Stimulated activated effector memory CD8-positive, alpha-beta T cell treated with anti-CD3 and anti-CD28 coated beads, Interleukin-12 subunit alpha, Interleukin-12 subunit beta, amount 100 ng/mL, for 72 hours (primary cell): ENCODE measurements around the gene C10orf90.

Source experiments
- ATAC-seq: fragments of 150-1000 bp; cut with Tn5 transposase; 2 replicates; pipeline ENCODE4 v1.10.0; 2021
- DNase-seq, 2 donors: peaks; one replicate each; pipeline ENCODE4 v3.0.0; 2021 to 2022; ENCODE audit warnings: low spot score in 2 of 2
- H3K27ac Mint-ChIP-seq: one replicate; pipeline ENCODE4 v1.8.0; 2022; ENCODE audit warnings: mild to moderate bottlenecking, mixed read lengths
- H3K36me3 Mint-ChIP-seq: one replicate; pipeline ENCODE4 v1.8.0; 2022; ENCODE audit warnings: mild to moderate bottlenecking, mixed read lengths
- H3K4me1 Mint-ChIP-seq: one replicate; pipeline ENCODE4 v1.8.0; 2022; ENCODE audit warnings: mixed read lengths
- H3K4me3 Mint-ChIP-seq: one replicate; pipeline ENCODE4 v1.8.0; 2022; ENCODE audit warnings: mild to moderate bottlenecking, mixed read lengths
- H3K9me3 Mint-ChIP-seq: one replicate; pipeline ENCODE4 v1.8.0; 2022; ENCODE audit warnings: mixed read lengths

C10orf90 gene

DNA sequence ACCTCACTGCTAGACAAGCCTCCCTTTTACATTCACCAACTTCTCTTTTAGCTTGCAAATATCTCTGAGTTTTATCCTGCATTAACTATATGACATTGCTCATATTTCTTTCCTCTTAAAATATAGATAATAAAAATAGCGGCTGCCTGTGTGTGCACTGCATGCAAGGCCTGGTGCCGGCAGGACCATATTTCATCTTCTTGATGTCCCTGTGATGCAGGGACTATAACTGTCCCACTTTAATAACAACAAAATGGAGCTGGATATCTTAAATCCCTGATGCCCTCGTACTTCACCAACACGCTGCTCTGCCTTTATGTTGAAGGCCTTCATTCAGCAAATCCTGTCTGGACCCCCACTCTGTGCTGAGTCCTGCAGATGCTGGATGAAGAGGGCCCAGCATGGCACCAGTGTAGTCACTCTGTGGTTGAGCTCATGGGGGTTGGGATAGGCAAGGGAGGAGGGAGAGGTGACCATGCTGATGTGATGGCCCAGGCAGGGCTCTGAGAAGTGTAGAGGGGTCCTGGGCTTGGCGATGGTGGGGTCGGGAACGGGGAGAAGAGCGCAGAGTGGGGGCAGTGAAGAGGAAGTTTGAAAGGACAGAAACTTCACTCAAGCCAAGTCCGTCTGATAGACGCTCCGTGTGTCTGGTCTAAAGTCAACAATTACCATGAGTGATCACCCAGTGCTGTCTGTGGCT, 40.4 kb downstream of the C10orf90 start:
- Mint-ChIP-seq H3K4me1 (peaks cover 5% of the 10 kb centered on the region), H3K27ac (no peak overlapping the region), H3K4me3 (no peak overlapping the region), H3K36me3 (no peaks in the 10 kb centered on the region), H3K9me3 (peaks cover 4% of the 10 kb centered on the region)
- DNase-seq (no peak), ATAC-seq (peak; percentile 13)

DNA sequence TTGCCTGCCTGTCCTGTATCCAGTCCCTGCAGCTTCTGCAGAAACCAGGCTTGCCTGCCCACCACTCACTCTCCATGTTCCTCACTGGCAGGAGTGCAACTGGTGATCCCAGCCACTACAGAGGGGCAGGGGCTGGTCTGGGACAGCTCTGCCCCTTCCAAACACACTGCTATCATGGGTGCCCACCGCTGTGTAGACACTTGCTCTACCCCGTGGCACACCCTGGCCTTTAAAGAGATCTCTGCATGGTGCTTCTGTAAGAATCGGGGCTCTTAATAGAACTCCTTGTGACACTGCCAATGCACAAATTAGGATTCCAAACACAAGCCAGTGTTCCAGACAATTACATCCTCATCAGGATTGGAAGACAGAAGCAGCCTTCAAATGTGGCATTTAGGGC, 41.7 kb downstream of the C10orf90 start:
- ATAC-seq (no peak), DNase-seq (no peak)
- peaks cover 4% of the 10 kb centered on the region for H3K9me3 Mint-ChIP-seq
- no peak overlapping the region for H3K4me3 Mint-ChIP-seq
- peaks cover 5% of the 10 kb centered on the region for H3K4me1 Mint-ChIP-seq
- H3K36me3 Mint-ChIP-seq = no peaks in the 10 kb centered on the region
- no peak overlapping the region for H3K27ac Mint-ChIP-seq

- Mint-ChIP-seq H3K36me3 (no peaks in the 10 kb centered on the region), H3K4me1 (no peaks in the 10 kb centered on the region), H3K4me3 (no peak overlapping the region), H3K27ac (no peak overlapping the region), H3K9me3 (no peaks in the 10 kb centered on the region)
- no peak for ATAC-seq
- DNase-seq = no peak
Observed at GRCh38 chr10:126621846-126622245, 48.6 kb downstream of the C10orf90 start.

DNA sequence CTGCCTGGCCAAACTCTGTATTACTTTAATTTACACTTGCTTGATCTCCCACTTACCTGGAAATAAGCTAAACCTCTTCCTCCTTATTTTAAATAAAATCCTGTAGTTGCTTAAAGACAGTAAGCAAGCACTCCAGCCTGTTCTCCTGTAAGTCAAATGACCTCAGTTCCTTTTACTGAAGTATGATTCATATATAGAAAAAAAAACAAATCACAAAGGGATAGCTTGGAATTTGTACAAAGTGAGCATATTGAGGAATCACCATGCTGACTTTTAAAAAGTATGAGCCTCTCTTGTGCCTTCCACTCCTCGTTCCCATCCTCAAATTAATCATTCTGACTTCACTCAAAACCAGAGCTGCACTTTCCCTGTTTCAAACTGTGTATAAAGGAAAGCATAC, 52.0 kb downstream of the C10orf90 start:
- no peak for ATAC-seq
- no peaks in the 10 kb centered on the region for H3K36me3 Mint-ChIP-seq

DNA sequence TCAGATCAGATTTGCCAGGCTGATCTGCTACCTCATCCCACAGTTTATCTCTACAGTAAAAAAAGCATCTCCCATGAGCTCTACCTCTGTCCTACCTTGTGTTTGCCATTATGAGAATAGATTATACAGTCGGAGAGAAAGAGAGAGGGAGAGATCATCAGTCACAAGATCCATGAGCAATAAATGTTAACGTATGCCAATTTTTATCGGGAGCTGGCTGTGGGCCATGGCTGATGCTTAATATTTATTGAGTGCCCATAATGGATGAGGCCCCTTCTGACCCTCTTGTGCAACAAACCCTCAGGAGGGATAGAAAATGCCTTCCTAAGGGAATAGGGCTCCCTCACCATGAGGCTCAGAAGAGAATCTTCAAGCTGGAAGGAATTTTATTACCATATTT, 52.8 kb downstream of the C10orf90 start:
- no peaks in the 10 kb centered on the region for H3K4me1 Mint-ChIP-seq
- no peak for ATAC-seq
- H3K36me3 Mint-ChIP-seq = no peaks in the 10 kb centered on the region
- no peak for DNase-seq
- no peak overlapping the region for H3K4me3 Mint-ChIP-seq
- no peak overlapping the region for H3K27ac Mint-ChIP-seq
- no peaks in the 10 kb centered on the region for H3K9me3 Mint-ChIP-seq

More for the DNA sequence above, 52.0 kb downstream of the C10orf90 start:
- DNase-seq = no peak
- Mint-ChIP-seq H3K27ac (no peak overlapping the region), H3K4me3 (no peak overlapping the region), H3K4me1 (no peaks in the 10 kb centered on the region), H3K9me3 (no peaks in the 10 kb centered on the region)

- H3K4me3 Mint-ChIP-seq = no peak overlapping the region
- no peak overlapping the region for H3K27ac Mint-ChIP-seq
- no peaks in the 10 kb centered on the region for H3K4me1 Mint-ChIP-seq
- no peaks in the 10 kb centered on the region for H3K36me3 Mint-ChIP-seq
- H3K9me3 Mint-ChIP-seq = no peaks in the 10 kb centered on the region
- ATAC-seq = no peak
- no peak for DNase-seq
Observed at GRCh38 chr10:126617208-126617607, 53.3 kb downstream of the C10orf90 start.

DNA sequence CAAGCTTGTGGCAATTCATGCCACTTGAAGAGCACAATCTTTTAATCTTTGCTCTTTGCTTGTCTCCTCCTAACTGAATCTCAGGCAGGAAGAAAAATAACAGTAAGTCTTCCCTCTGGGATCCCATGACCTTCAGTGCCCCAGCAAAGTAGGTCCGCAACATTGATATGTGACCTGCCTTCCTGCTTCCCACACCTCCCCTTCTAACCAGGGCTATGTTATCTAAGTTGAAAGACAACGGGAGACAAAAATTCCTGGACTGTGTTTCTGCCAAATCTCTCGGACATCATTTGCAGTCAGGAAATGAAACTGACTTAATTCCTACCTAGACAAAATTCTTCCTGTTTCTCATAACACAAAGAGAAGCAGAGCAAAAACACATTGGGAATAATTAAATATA, 53.8 kb downstream of the C10orf90 start:
- no peak for DNase-seq
- ATAC-seq = no peak
- H3K27ac Mint-ChIP-seq = no peak overlapping the region
- no peaks in the 10 kb centered on the region for H3K4me1 Mint-ChIP-seq
- no peak overlapping the region for H3K4me3 Mint-ChIP-seq
- no peaks in the 10 kb centered on the region for H3K36me3 Mint-ChIP-seq
- H3K9me3 Mint-ChIP-seq = no peaks in the 10 kb centered on the region

- no peak overlapping the region for H3K4me3 Mint-ChIP-seq
- no peak for DNase-seq
- no peaks in the 10 kb centered on the region for H3K36me3 Mint-ChIP-seq
- no peak overlapping the region for H3K27ac Mint-ChIP-seq
- ATAC-seq = no peak
- H3K9me3 Mint-ChIP-seq = no peaks in the 10 kb centered on the region
- no peaks in the 10 kb centered on the region for H3K4me1 Mint-ChIP-seq
Observed at GRCh38 chr10:126611303-126611702, 59.2 kb downstream of the C10orf90 start.

DNA sequence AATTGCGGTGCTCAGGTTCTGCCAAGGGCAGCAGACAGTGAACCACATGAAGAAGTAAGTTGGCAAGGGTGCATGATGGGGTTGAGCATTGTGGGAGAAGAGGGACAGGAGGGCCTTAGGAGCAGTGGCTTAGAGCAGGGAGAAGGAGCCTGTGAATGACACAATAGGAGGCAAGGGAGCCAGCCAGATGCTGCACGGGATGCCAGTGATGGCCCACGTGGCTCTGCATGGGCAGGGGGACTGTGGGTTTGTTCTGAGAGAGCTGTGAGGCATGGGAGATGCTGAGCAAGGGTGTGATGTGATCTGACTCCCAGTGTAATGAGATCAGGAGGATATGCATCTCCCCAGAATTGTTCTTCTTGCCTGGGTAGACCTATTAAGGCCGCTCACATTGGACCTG, 60.9 kb downstream of the C10orf90 start:
- Mint-ChIP-seq H3K27ac (no peak overlapping the region), H3K4me1 (no peaks in the 10 kb centered on the region), H3K36me3 (no peaks in the 10 kb centered on the region), H3K4me3 (no peak overlapping the region), H3K9me3 (no peaks in the 10 kb centered on the region)
- peak; percentile 19 for ATAC-seq
- DNase-seq = no peak

DNA sequence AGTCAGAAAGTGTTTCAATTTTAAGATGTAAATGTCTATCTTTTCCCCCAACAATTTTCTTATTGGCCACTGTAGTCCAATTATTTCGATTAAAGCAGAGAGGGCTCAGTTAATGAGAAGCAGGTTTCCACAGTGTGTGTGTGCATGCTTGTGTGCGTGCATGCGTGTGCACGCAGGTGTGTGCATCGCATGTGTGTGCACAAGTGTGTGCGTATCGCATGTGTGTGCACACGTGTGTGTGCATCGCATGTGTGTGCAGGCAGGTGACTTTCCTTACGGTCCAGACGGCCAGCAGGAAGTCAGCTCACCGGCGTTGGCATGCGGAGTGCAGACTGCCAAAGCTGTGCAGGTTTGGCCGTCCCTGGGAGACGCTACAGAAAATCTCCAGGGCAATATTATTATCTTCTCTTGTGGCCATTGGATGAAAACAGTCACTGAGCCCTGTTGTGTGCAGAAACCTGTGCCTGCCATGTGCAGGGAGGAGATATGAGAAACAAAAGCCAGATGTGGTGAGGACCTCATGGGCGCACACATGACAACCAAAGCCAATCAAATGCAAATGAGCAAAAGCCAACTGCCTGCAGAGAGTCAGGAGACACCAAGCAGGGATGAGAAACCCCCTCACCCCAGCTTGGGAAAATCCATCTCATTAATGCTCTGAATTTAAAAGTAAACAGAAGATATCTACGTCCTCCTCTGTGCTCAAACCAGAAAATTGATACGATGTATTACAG, 70.4 kb downstream of the C10orf90 start:
- no peaks in the 10 kb centered on the region for H3K4me1 Mint-ChIP-seq
- DNase-seq = no peak
- H3K9me3 Mint-ChIP-seq = no peaks in the 10 kb centered on the region
- no peak overlapping the region for H3K27ac Mint-ChIP-seq
- no peak overlapping the region for H3K4me3 Mint-ChIP-seq
- no peak for ATAC-seq
- H3K36me3 Mint-ChIP-seq = no peaks in the 10 kb centered on the region

DNA sequence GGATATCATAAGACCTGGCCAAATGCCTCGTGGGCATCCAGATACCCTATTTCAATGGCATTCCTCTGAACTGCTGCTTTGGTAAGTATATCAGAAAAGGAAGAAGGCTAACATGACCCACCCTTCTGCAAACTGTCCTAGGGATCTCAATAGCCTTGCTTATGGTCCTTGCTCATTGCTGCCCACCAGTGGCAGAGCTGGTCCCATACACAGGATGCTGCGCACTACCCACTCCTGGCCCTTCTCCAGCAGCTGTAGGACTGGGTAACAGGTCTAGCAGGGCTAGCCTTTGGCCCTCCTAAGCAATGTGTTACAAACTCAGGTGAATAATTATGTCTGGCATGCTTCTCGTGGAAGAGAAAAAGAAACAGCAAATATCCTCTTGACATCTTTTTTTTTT, 72.5 kb downstream of the C10orf90 start:
- no peak overlapping the region for H3K27ac Mint-ChIP-seq
- ATAC-seq (peak; percentile 61), DNase-seq (no peak)
- H3K4me3 Mint-ChIP-seq = no peak overlapping the region
- no peaks in the 10 kb centered on the region for H3K36me3 Mint-ChIP-seq
- H3K4me1 Mint-ChIP-seq = no peaks in the 10 kb centered on the region
- peaks cover 2% of the 10 kb centered on the region for H3K9me3 Mint-ChIP-seq

DNA sequence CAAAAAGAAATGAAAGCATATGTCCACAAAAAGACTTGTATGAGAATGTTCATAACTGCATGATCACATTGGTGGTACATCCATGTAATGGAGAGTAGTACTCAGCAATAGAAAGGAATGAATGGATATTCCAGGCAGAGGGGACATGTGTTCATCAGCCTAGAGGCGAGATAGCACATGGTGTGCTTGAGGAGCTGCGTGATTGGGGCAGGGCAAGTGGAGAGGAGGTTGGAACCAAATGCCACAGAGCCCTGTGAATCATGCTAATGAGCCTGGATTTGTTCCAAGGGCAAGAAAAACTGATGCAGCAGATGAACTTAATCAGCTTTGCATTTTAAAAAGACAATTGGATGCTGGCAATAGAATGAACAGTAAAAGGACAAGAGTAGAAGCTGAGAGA, 73.3 kb downstream of the C10orf90 start:
- no peak overlapping the region for H3K4me3 Mint-ChIP-seq
- no peaks in the 10 kb centered on the region for H3K4me1 Mint-ChIP-seq
- peaks cover 2% of the 10 kb centered on the region for H3K9me3 Mint-ChIP-seq
- H3K27ac Mint-ChIP-seq = no peak overlapping the region
- no peaks in the 10 kb centered on the region for H3K36me3 Mint-ChIP-seq
- ATAC-seq (no peak), DNase-seq (no peak)

DNA sequence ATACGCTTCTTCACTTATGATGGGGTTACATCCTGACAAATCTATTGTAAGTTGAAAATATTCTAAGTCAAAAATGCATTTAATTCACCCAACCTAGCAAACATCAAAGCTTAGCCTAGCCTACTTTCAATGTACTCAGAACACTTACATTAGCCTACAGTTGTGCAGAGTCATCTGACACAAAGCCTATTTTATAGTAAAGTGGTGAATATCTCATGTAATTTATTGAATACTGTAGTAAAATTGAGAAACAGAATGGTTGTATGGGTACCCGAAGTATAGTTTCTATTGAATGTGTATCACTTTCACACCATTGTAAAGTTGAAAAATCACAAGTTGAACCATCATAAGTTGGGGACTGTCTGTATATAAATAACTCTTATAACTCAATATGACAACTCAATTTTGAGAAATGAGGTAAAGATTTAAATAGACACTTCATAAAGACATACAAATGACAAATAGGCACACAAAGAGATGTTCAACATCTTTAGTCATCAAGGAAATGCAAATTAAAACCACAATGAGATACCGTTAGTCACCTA, 73.9 kb downstream of the C10orf90 start:
- ATAC-seq (peak; percentile 86), DNase-seq (no peak)
- Mint-ChIP-seq H3K4me3 (no peak overlapping the region), H3K36me3 (no peaks in the 10 kb centered on the region), H3K9me3 (peaks cover 2% of the 10 kb centered on the region), H3K27ac (no peak overlapping the region), H3K4me1 (no peaks in the 10 kb centered on the region)

DNA sequence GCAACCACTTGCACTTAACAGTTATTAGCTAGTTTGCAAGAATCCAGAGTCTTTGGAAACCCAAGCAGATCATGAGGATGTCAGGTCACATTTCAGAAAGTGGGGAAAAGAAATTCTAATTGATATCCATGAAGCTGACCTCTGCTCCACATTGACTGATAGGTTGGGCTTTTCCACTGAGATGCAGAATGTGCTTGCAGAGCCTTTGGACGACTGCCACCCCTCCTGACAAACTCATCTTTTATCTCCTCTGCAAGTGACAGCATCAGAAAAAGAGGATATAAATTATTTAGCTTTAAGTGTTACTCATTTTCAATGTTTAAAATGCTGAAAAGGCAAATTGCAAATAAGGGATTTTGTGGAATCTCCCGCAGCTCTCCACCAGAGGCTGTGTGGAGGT, 75.3 kb downstream of the C10orf90 start:
- H3K4me1 Mint-ChIP-seq = no peaks in the 10 kb centered on the region
- ATAC-seq (no peak), DNase-seq (no peak)
- H3K9me3 Mint-ChIP-seq = peaks cover 2% of the 10 kb centered on the region
- H3K4me3 Mint-ChIP-seq = no peak overlapping the region
- no peaks in the 10 kb centered on the region for H3K36me3 Mint-ChIP-seq
- no peak overlapping the region for H3K27ac Mint-ChIP-seq

- ATAC-seq = no peak
- no peak overlapping the region for H3K27ac Mint-ChIP-seq
Observed at GRCh38 chr10:126593968-126594701, 76.4 kb downstream of the C10orf90 start.

More at GRCh38 chr10:126593968-126594701, 76.4 kb downstream of the C10orf90 start:
- H3K9me3 Mint-ChIP-seq = peaks cover 2% of the 10 kb centered on the region
- H3K36me3 Mint-ChIP-seq = no peaks in the 10 kb centered on the region
- H3K4me3 Mint-ChIP-seq = no peak overlapping the region
- H3K4me1 Mint-ChIP-seq = no peaks in the 10 kb centered on the region
- no peak for DNase-seq
